Activated CD8-positive, alpha-beta memory T cell treated with anti-CD3 and anti-CD28 coated beads, Interleukin-2, amount 50 U/mL, for 1 hour (primary cell): ENCODE results near the gene SWAP70.
"Not testable (repeated sequence)": the region's sequence is repeated elsewhere in the genome, so short reads cannot be mapped to it uniquely, and the experiment has no call there.

Experiments
- DNase-seq: peaks from one replicate; pipeline ENCODE4 v3.0.0-alpha.2; 2020; ENCODE audit errors: extremely low read depth

The SWAP70 gene

GRCh38 chr11:9692691-9693090 is 28.8 kb downstream of the SWAP70 start:
- DNase-seq, result no peak

GRCh38 chr11:9693801-9694553 is 30.1 kb downstream of the SWAP70 start:
- DNase-seq, result no peak

GRCh38 chr11:9695228-9695627 is 31.4 kb downstream of the SWAP70 start:
- DNase-seq, result not testable (repeated sequence)

DNA sequence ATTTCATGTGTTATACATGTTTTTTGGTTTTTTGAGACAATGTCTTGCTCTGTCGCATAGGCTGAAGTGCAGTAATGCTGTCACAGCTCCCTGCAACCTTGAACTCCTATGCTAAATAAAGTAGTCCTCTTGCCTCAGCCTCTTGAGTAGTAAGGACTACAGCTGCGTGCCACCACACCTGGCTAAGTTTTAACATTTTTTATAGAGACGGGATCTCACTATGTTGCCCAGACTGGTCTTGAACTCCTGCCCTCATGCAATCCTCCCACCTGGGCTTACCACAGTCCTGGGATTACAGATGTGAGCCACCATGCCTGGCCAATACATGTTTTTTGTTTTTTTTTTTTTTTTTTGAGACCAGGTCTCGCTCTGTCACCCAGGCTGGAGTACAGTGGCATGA is 33.9 kb downstream of the SWAP70 start:
- no peak for DNase-seq

DNA sequence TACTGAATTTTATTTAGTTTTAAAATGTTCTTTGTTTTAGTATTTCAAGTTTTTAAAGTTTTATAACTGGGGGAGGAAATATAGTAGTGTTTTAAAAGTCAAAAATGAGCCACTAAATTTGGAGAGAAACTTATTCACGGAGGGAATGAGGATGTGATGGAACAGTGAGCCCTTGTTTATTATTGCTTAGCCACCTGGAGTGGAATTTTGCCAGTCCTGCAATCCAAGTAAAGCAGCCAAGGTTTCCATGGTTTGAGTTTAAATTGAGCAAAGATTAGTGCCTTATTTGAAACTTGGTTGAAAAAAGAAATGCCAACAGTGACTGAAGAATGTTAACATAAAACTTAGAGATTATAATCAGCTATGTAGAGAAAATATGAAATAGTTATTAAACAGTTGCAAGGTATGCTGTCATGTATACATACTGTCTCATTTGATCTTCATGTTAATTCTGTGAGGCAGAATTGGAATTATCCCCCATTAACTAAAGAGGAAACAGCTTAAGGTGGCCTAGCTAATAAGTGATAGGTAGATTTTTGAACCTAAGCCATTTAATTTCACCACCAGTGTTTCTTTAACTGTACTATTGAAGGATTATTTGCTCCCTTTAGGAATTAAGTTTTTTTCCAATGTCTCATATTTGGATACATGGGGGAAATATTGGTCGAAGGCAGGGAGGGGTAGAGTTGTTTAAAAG is 36.4 kb downstream of the SWAP70 start:
- DNase-seq, result no peak

DNA sequence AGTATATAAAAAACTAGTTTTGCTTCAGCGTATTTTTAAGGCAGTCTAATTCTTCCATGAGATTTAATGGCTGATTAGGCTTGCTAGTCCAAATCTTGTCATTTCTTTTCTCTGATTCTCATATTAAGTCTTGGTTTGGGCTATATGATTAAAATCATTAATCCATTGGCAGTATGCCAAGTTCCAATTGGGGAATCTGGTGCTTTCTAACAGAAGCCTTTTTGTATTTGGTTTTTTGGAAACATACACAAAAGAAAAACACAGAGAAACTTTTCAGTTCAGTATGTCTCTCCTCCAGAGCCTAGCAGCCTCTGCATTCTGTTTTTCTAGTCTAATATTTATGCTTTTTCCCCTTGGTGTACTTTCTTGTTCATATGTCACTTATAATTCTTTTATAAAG is 37.9 kb downstream of the SWAP70 start:
- DNase-seq, result no peak

DNA sequence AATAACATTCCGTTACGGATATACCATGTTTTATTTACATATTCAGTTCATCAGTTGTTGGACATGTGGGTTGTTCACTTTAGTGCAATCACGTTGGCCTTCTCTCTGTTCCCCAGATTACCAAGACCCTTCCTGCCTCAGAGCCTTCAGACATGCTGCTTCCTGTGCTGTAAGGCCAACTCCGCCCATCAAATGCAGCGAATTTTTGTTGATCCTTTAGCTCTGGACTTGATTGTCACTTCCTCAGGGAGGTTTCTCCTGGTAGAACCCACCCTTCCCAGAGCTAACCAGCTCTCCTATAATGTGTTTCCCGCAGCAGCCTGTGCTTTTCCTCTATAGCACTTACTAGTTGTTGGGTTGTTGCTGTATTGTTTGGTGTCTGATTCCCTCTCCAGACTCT is 39.4 kb downstream of the SWAP70 start:
- DNase-seq, result no peak

GRCh38 chr11:9704037-9704436 is 40.2 kb downstream of the SWAP70 start:
- no peak for DNase-seq

- DNase-seq, result no peak
Measured at GRCh38 chr11:9704620-9705019, 40.7 kb downstream of the SWAP70 start.

DNA sequence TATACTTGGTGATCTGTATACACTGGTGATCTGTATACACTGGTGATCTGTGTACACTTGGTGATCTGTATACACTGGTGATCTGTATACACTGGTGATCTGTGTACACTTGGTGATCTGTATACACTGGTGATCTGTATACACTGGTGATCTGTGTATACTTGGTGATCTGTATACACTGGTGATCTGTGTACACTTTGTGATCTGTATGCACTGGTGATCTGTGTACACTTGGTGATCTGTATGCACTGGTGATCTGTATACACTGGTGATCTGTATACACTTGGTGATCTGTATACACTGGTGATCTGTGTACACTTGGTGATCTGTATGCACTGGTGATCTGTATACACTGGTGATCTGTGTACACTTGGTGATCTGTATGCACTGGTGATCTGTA is 41.5 kb downstream of the SWAP70 start:
- DNase-seq, result not testable (repeated sequence)

DNA sequence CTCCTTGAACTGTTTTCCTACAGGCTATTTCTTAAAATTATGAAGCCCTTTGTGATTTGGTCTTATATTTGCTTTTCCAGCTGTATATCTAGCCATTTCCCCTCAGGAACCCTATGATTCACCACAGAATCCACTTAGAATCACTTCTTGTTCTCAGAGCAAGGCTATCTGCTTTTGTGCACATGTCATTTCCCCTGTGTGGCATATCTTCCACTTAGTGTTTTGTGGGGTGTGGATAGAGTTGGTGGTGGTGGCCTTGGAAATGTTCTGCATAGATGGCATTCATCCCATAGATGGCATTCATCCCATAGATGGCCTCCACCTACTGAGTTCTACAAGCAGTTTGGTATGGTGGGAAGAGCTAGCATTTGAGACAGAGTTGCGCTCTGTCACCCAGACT is 44.7 kb downstream of the SWAP70 start:
- no peak for DNase-seq

- no peak for DNase-seq
Measured at GRCh38 chr11:9710223-9710622, 46.3 kb downstream of the SWAP70 start.

GRCh38 chr11:9710852-9711251 is 47.0 kb downstream of the SWAP70 start:
- DNase-seq, result no peak

DNA sequence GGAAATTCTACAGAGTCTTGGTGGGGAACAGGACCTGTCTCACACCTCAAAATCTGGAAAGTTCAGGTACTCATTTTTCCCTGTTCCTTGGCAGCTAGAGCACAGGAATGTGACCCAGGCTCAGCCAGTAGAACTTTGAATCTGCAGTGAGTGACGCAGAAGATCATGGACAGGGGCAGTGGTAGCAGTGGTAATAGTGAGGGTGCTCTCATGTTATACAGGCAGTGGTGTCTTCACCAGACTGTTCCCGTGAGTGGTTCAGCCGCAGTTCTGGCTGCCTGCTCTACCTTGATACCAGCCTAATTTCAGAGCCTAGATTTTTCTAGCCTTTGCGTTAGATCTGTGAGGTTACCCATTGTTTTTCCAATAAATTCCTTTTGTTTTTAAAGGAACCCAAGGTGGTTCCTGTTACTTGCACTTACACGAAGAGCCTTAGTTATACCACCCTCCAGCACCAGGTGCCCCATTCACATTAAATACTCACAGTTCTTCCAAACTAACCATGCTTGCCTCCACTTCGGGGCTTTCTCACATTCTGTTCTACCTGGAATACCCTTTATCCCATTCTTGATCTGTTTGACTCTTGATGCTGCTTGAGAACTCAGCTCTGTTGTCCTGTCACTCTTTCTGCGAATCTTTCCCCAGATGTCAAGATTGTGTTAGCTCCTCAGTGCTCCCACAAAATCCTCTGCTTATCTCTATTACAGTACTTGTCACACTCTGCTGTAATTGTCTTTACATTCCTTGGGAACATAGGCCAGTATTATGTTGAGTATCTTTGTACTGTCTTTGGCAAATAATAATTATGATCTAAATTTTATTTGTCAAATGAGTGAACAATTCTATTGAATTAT is 47.8 kb downstream of the SWAP70 start:
- DNase-seq, result no peak

GRCh38 chr11:9714272-9714940 is 50.5 kb downstream of the SWAP70 start:
- no peak for DNase-seq

- no peak for DNase-seq
Measured at GRCh38 chr11:9716275-9717039, 52.6 kb downstream of the SWAP70 start.

GRCh38 chr11:9717040-9717357 is 53.1 kb downstream of the SWAP70 start:
- DNase-seq, result no peak

- no peak for DNase-seq
Measured at GRCh38 chr11:9717719-9718118, 53.8 kb downstream of the SWAP70 start.

GRCh38 chr11:9718147-9718546 is 54.3 kb downstream of the SWAP70 start:
- DNase-seq, result no peak

DNA sequence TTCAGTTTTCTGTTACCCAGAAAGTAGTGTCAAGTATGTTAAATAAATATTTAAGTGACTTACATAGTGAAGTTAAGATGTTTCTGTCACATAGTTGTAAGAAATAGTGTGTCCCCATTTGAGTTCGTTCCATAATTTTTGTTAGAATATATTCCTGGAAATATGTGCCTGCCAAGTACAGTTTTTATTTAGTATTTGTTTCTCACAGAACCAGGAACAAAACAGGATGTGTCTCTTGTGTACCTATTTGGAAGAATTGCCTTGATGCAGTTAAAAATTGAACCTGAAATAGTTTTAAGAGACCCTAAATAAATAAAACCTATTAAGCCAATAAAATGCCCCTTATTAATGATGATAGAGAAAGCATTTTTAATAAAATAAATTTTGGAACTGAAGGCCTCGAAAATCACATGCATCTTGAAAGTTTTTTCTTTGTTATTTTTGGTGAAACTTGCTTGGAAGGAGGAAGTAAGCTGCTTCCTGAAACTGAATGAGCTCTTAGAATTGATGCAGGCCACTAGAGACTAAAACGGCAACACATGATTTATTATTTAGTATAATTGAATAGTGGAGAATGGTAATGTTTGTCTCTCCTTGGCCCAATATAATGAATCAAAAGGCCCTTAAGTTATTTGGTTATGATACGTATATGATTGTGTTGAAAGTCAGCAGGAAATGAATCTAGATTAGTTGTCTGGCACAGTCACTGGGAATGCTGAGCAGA is 55.9 kb downstream of the SWAP70 start:
- DNase-seq, result no peak

- no peak for DNase-seq
Measured at GRCh38 chr11:9720290-9720630, 56.4 kb downstream of the SWAP70 start.
